Esophagus squamous epithelium (tissue), 5 donors: ENCODE results near the gene KRI1. TPM values are rescaled to one million over a fixed set of nuclear protein-coding genes. Genes with fewer than 3 reads are reported as not detected.

Experiments used
- DNase-seq: peaks from one replicate; lab custom pipeline; 2025; lab: John Stamatoyannopoulos, UW
- H3K27ac ChIP-seq, 4 donors: fragments of 200-600 bp; sonication (generic); one replicate each; pipeline ENCODE4 v1.5.1; 2016 to 2019; ENCODE audit warnings: mild to moderate bottlenecking in 1 of 4
- H3K27me3 ChIP-seq, 4 donors: fragments of 200-600 bp; sonication (generic); 1 replicate in 3 of 4; 2 replicates in 1 of 4; pipeline versions ENCODE4 v1.5.1 to v1.6.0; 2017 to 2021; ENCODE audit warnings: antibody characterized with exemption in 1 of 4
- H3K36me3 ChIP-seq, 3 donors: fragments of 200-600 bp; sonication (generic); one replicate each; pipeline ENCODE4 v1.5.1; 2016 to 2019
- H3K4me1 ChIP-seq, 3 donors: fragments of 200-600 bp; sonication (generic); one replicate each; pipeline ENCODE4 v1.5.1; 2017 to 2019
- H3K4me3 ChIP-seq, 4 donors: fragments of 200-600 bp; sonication (generic); 1 replicate in 3 of 4; 2 replicates in 1 of 4; pipeline ENCODE4 v1.5.1; 2016 to 2019; ENCODE audit warnings: mild to moderate bottlenecking in 2 of 4, moderate library complexity in 1 of 4
- H3K9me3 ChIP-seq, 3 donors: fragments of 200-600 bp; sonication (generic); one replicate each; pipeline ENCODE4 v1.5.1; 2016 to 2019
- CTCF ChIP-seq, 6 experiments: fragments of 450-650 bp in 4 of 6; fragments of 200-600 bp in 2 of 6; sonication (generic) in 2 of 6; IDR thresholded peaks; one replicate each; pipeline ENCODE4 v1.5.1; 2016 to 2019; ENCODE audit warnings: antibody characterized with exemption in 6 of 6, mild to moderate bottlenecking in 4 of 6, moderate library complexity in 4 of 6
- POLR2A ChIP-seq, 4 donors: fragments of 450-650 bp; IDR thresholded peaks; one replicate each; pipeline ENCODE4 v1.6.1; 2017; ENCODE audit warnings: antibody characterized with exemption in 4 of 4, mild to moderate bottlenecking in 4 of 4, moderate library complexity in 3 of 4
- WGBS, 2 donors: methylation state at CpG; one replicate each; pipeline ENCODE4 v1.1.5; 2018; 5-methylcytosine and 5-hydroxymethylcytosine counted together
- intact Hi-C: fragments of 100-400 bp; cut with DNase I; formaldehyde crosslinking; loops from one replicate; pipeline ENCODE4 v1.15.0; 2022
- small RNA-seq, 4 donors: library from RNA; depleted of rRNA; stranded (forward); fragments of <200 nt; gene quantifications; one replicate each; pipeline ENCODE3, GENCODE V24; 2016
- total RNA-seq, 4 donors: library from RNA; depleted of rRNA; stranded (reverse); fragments of >200 nt; gene quantifications; one replicate each; pipeline ENCODE4 v1.1.0, GENCODE V29; 2016
- donor health status: DM: yes; HTN: yes; CAD: no.

The KRI1 gene
- total RNA-seq, 4 donors from 2014 or later: 18.2 to 30.3 (median 23.9) TPM

- no peak for DNase-seq
- Histone ChIP-seq H3K4me1 (peaks cover 7 to 58% (median 13%) of the 10 kb centered on the region in 3 donors), H3K27ac (no peak overlapping the region), H3K4me3 (no peak overlapping the region), H3K36me3 (peaks cover 0 to under 1% (median 0%) of the 10 kb centered on the region in 3 donors), H3K9me3 (no peaks in the 10 kb centered on the region), H3K27me3 (peaks cover 0 to 44% (median 0%) of the 10 kb centered on the region in 4 donors)
- intact Hi-C loops: no loop called here
- 86 to 95% methylated on average over 15 to 16 of the region's 16 CpGs for WGBS, 2 donors
- TF ChIP-seq CTCF (IDR thresholded peaks at IDR 0.05) (no peak), POLR2A (IDR thresholded peaks at IDR 0.05) (no peak)
Measured at GRCh38 chr19:10508036-10508435, 57.8 kb downstream of the KRI1 start.

- Histone ChIP-seq H3K9me3 (no peaks in the 10 kb centered on the region), H3K36me3 (no peaks in the 10 kb centered on the region), H3K4me1 (peaks cover 18 to 49% (median 21%) of the 10 kb centered on the region in 3 donors), H3K4me3 (no peak overlapping the region), H3K27ac (peak overlapping the region in 1 of 4 donors; percentile 23), H3K27me3 (peaks cover 0 to 24% (median 0%) of the 10 kb centered on the region in 4 donors)
- intact Hi-C loops: no loop called here
- WGBS, 2 donors: 25 to 26% methylated on average over 17 of the region's 17 CpGs
- TF ChIP-seq CTCF (IDR thresholded peaks at IDR 0.05) (peak; percentile 73 to 89 (median 86)), POLR2A (IDR thresholded peaks at IDR 0.05) (no peak)
- no peak for DNase-seq
Measured at GRCh38 chr19:10505583-10506229, 60.1 kb downstream of the KRI1 start.

Small RNA genes lying within 50 kb of the gene (small RNA-seq; reads per million reads assigned to genes)
- 0 to 0.28 (median 0) reads per million in 4 donors for gene MIR1238
- 0 reads per million in 4 donors for gene RNU7-140P

Other genes with a start within 250 kb of the KRI1 start
- gene FDX2, start 250.0 kb downstream of the KRI1 start, total RNA-seq: 10 to 100 TPM in 2 of 4 donors, 1 to 10 TPM in 2; 8.0 to 20.7 (median 12.3) TPM
- 10 to 100 TPM; 13.8 to 26.8 (median 19.7) TPM for gene RAVER1, start 232.5 kb downstream of the KRI1 start, total RNA-seq
- 10 to 100 TPM in 1 of 4 donors, 1 to 10 TPM in 3; 4.3 to 22.7 (median 8.0) TPM for gene ICAM3, start 226.4 kb downstream of the KRI1 start, total RNA-seq
- gene TYK2, start 185.4 kb downstream of the KRI1 start, total RNA-seq: 10 to 100 TPM; 41.8 to 74.2 (median 50.7) TPM
- gene CDC37, start 162.5 kb downstream of the KRI1 start, total RNA-seq: 100 to 1,000 TPM; 128 to 171 (median 152) TPM
- 1 to 10 TPM in 3 of 4 donors, under 1 TPM in 1; 0.87 to 7.1 (median 2.3) TPM for gene PDE4A, start 145.5 kb downstream of the KRI1 start, total RNA-seq
- gene KEAP1, start 62.7 kb downstream of the KRI1 start, total RNA-seq: 10 to 100 TPM; 66.2 to 86.9 (median 76.4) TPM
- gene S1PR5, start 48.6 kb downstream of the KRI1 start, total RNA-seq: 10 to 100 TPM in 3 of 4 donors, 1 to 10 TPM in 1; 8.9 to 27.2 (median 16.3) TPM
- gene ATG4D, start 22.1 kb downstream of the KRI1 start, total RNA-seq: 10 to 100 TPM; 46.5 to 59.3 (median 51.4) TPM
- gene CDKN2D, start 3.0 kb upstream of the KRI1 start, total RNA-seq: 10 to 100 TPM in 1 of 4 donors, 1 to 10 TPM in 3; 5.1 to 14.4 (median 6.2) TPM
- 10 to 100 TPM; 24.8 to 67.0 (median 57.1) TPM for gene AP1M2, start 21.3 kb upstream of the KRI1 start, total RNA-seq
- gene SLC44A2, start 59.5 kb upstream of the KRI1 start, total RNA-seq: 10 to 100 TPM; 59.7 to 82.8 (median 69.8) TPM
- 100 to 1,000 TPM in 2 of 4 donors, 10 to 100 TPM in 2; 68.7 to 123 (median 98.3) TPM for gene ILF3, start 88.3 kb upstream of the KRI1 start, total RNA-seq
- gene QTRT1, start 135.4 kb upstream of the KRI1 start, total RNA-seq: 10 to 100 TPM; 25.3 to 50.9 (median 27.3) TPM
- 100 to 1,000 TPM in 2 of 4 donors, 10 to 100 TPM in 2; 79.9 to 138 (median 102) TPM for gene DNM2, start 152.1 kb upstream of the KRI1 start, total RNA-seq